HG03108 (cell line): ENCODE data around the gene GEMIN7.
A peak's percentile ranks its signal among the peaks of the same experiment; 100 is the strongest.

Experiments used
- ATAC-seq: cut with Tn5 transposase; IDR thresholded peaks from one replicate; pipeline ENCODE4 v1.9.1; 2021; ENCODE audit warnings: moderate library complexity; ENCODE audit not compliant: unreplicated experiment

GEMIN7 gene

GRCh38 chr19:45079063-45079910 is at the start of gene GEMIN7:
Gene GEMIN7, plus strand, starts transcription at chr19:45079260. Its CDS starts 10,855 bp downstream, at chr19:45090115.
- peak; percentile 29 for ATAC-seq

- ATAC-seq: no peak
Measured at GRCh38 chr19:45030825-45031224, 48.2 kb upstream of the GEMIN7 start.

GRCh38 chr19:45032421-45032820 is 46.6 kb upstream of the GEMIN7 start:
- no peak for ATAC-seq

- ATAC-seq: no peak
Measured at GRCh38 chr19:45035755-45036154, 43.3 kb upstream of the GEMIN7 start.

- no peak for ATAC-seq
Measured at GRCh38 chr19:45037393-45038169, 41.5 kb upstream of the GEMIN7 start.

- peak; percentile 67 for ATAC-seq
Measured at GRCh38 chr19:45038931-45039893, 39.8 kb upstream of the GEMIN7 start, which contains the start of gene CLASRP. Gene CLASRP, plus strand, starts transcription at chr19:45039045. Its CDS starts 1,168 bp downstream, at chr19:45040213.

GRCh38 chr19:45040059-45040771 is 38.8 kb upstream of the GEMIN7 start:
- no peak for ATAC-seq

GRCh38 chr19:45041125-45041524 is 37.9 kb upstream of the GEMIN7 start:
- no peak for ATAC-seq

- no peak for ATAC-seq
Measured at GRCh38 chr19:45045671-45046353, 33.2 kb upstream of the GEMIN7 start.

GRCh38 chr19:45046355-45046754 is 32.7 kb upstream of the GEMIN7 start:
- ATAC-seq: no peak

- ATAC-seq: peak; percentile 48
Measured at GRCh38 chr19:45047188-45047797, 31.8 kb upstream of the GEMIN7 start.

GRCh38 chr19:45049073-45049736 is 29.9 kb upstream of the GEMIN7 start:
- no peak for ATAC-seq

GRCh38 chr19:45050036-45050435 is 29.0 kb upstream of the GEMIN7 start:
- no peak for ATAC-seq

- no peak for ATAC-seq
Measured at GRCh38 chr19:45051929-45052579, 27.0 kb upstream of the GEMIN7 start.

- ATAC-seq: no peak
Measured at GRCh38 chr19:45056831-45057230, 22.2 kb upstream of the GEMIN7 start.

- ATAC-seq: no peak
Measured at GRCh38 chr19:45057444-45057843, 21.6 kb upstream of the GEMIN7 start.

- ATAC-seq: no peak
Measured at GRCh38 chr19:45058622-45059159, 20.4 kb upstream of the GEMIN7 start.
